PC-3 (cell line): ENCODE measurements around the gene SLAMF1. TPM values are rescaled to one million over a fixed set of nuclear protein-coding genes. Genes with fewer than 3 reads are reported as not detected.

Experiments used
- ATAC-seq: fragments of 200-7000 bp; cut with Tn5 transposase; 2 replicates; pipeline ENCODE4 v1.9.1; 2020; ENCODE audit warnings: mild to moderate bottlenecking, moderate library complexity
- BruUV-seq: library from RNA; stranded (reverse); fragments of 400-500 nt; replicated peaks from 2 replicates; lab custom pipeline; 2021; lab: Mats Ljungman, UMichigan
- CTCF ChIA-PET: fragments of 300-600 bp; sonication (Branson Sonifier 250); formaldehyde crosslinking; loops from one replicate; lab custom pipeline; 2022; ENCODE audit warnings: antibody characterized with exemption; lab: Charles Lee
- POLR2A ChIA-PET: fragments of 300-600 bp; sonication (Branson Sonifier 250); formaldehyde crosslinking; loops from one replicate; lab custom pipeline; 2022; ENCODE audit warnings: antibody characterized with exemption; ENCODE audit not compliant: unreplicated experiment; lab: Charles Lee
- DNase-seq: peaks from one replicate; pipeline ENCODE4 v3.0.0-alpha.2; 2015
- H2AFZ ChIP-seq: fragments of 300-600 bp; sonication (generic); 2 replicates; pipeline ENCODE4 v1.6.0; 2016; ENCODE audit warnings: antibody characterized with exemption, low read length
- H3F3A ChIP-seq: fragments of 300-600 bp; sonication (generic); one replicate; pipeline ENCODE4 v1.6.0; 2017; ENCODE audit warnings: antibody characterized with exemption, low read length, control low read depth, mild to moderate bottlenecking; ENCODE audit not compliant: unreplicated experiment
- H3K27ac ChIP-seq: fragments of 300-600 bp; sonication (generic); 2 replicates; pipeline ENCODE4 v1.5.1; 2016; ENCODE audit warnings: mild to moderate bottlenecking, low read length
- H3K27me3 ChIP-seq: fragments of 300-600 bp; sonication (generic); 2 replicates; pipeline ENCODE4 v1.6.1; 2016; ENCODE audit warnings: low read length, mixed read lengths
- H3K36me3 ChIP-seq: fragments of 300-600 bp; sonication (generic); 2 replicates; pipeline ENCODE4 v1.6.1; 2016; ENCODE audit warnings: low read depth, mixed run types, low read length, mixed read lengths
- H3K4me1 ChIP-seq: fragments of 300-600 bp; sonication (generic); 2 replicates; pipeline ENCODE4 v1.5.1; 2016; ENCODE audit warnings: low read length; ENCODE audit not compliant: insufficient read depth
- H3K4me2 ChIP-seq: fragments of 300-600 bp; sonication (generic); 2 replicates; pipeline ENCODE4 v1.6.0; 2016; ENCODE audit warnings: low read length
- H3K4me3 ChIP-seq: fragments of 300-600 bp; sonication (generic); 2 replicates; pipeline ENCODE4 v1.5.1; 2016; ENCODE audit warnings: mild to moderate bottlenecking, low read length, mixed read lengths
- H3K79me2 ChIP-seq: fragments of 300-600 bp; sonication (generic); 2 replicates; pipeline ENCODE4 v1.6.1; 2017; ENCODE audit warnings: low read length, mixed read lengths
- H3K9ac ChIP-seq: fragments of 300-600 bp; sonication (generic); 2 replicates; pipeline ENCODE4 v1.6.0; 2016; ENCODE audit warnings: mild to moderate bottlenecking, low read length
- H3K9me2 ChIP-seq: fragments of 300-600 bp; sonication (generic); replicated peaks from 2 replicates; pipeline ENCODE4 v1.6.1; 2016; ENCODE audit warnings: mixed run types, low read length, mixed read lengths
- H3K9me3 ChIP-seq: fragments of 300-600 bp; sonication (generic); 2 replicates; pipeline ENCODE4 v1.6.1; 2016; ENCODE audit warnings: low read length, mixed read lengths
- H4K20me1 ChIP-seq: fragments of 300-600 bp; sonication (generic); 2 replicates; pipeline ENCODE4 v1.6.1; 2016; ENCODE audit warnings: low read length, mixed read lengths
- CTCF ChIP-seq: fragments of 300-600 bp; sonication (generic); conservative IDR thresholded peaks from 2 replicates; pipeline ENCODE4 v1.5.1; 2017; ENCODE audit warnings: antibody characterized with exemption, low read depth, mild to moderate bottlenecking, low read length
- EZH2 ChIP-seq: fragments of 300-600 bp; sonication (generic); IDR thresholded peaks from one replicate; pipeline ENCODE4 v1.6.1; 2017; ENCODE audit warnings: antibody characterized with exemption, mild to moderate bottlenecking, low read length; ENCODE audit not compliant: unreplicated experiment
- EZH2phosphoT487 ChIP-seq: fragments of 300-600 bp; sonication (generic); IDR thresholded peaks from 2 replicates; pipeline ENCODE4 v1.6.1; 2018; ENCODE audit warnings: mild to moderate bottlenecking, antibody characterized with exemption, low read length, borderline replicate concordance
- intact Hi-C: fragments of 100-400 bp; cut with micrococcal nuclease; formaldehyde crosslinking; loops from 2 replicates; pipeline ENCODE4 v1.9.0; 2023
- total RNA-seq: library from RNA; depleted of rRNA; stranded (reverse); fragments of >200 nt; gene quantifications from 2 replicates; pipeline ENCODE4 v1.2.3, GENCODE V29; 2014

The SLAMF1 gene
- total RNA-seq, 1 experiment from 2014 or later = not detected

GRCh38 chr1:160642281-160642644 lies 4.6 kb downstream of the SLAMF1 start:
- Histone ChIP-seq H3F3A (no peaks in the 10 kb centered on the region), H3K4me3 (no peak overlapping the region), H3K27me3 (peaks cover 89% of the 10 kb centered on the region), H3K9me3 (no peaks in the 10 kb centered on the region), H4K20me1 (no peaks in the 10 kb centered on the region), H2AFZ (no peak overlapping the region), H3K4me2 (no peak overlapping the region), H3K4me1 (no peaks in the 10 kb centered on the region), H3K36me3 (no peaks in the 10 kb centered on the region), H3K9me2 (no peaks in the 10 kb centered on the region), H3K79me2 (no peaks in the 10 kb centered on the region), H3K9ac (no peak overlapping the region), H3K27ac (no peak overlapping the region)
- no TSS peak for BruUV-seq
- intact Hi-C loops = no loop called here
- no peak for ATAC-seq
- DNase-seq = no peak
- TF ChIP-seq EZH2 (no peak), CTCF (no peak), EZH2phosphoT487 (no peak)
- ChIA-PET CTCF (no interaction called here), POLR2A (no interaction called here)

- TF ChIP-seq CTCF (no peak), EZH2phosphoT487 (no peak), EZH2 (no peak)
- no peak overlapping the region for H3K4me3 ChIP-seq
- H3K27me3 ChIP-seq = peaks cover 89% of the 10 kb centered on the region
- no peaks in the 10 kb centered on the region for H3K9me2 ChIP-seq
- H3K9ac ChIP-seq = no peak overlapping the region
- H3F3A ChIP-seq = no peaks in the 10 kb centered on the region
- no peaks in the 10 kb centered on the region for H3K4me1 ChIP-seq
- intact Hi-C loops = no loop called here
- ChIA-PET POLR2A (no interaction called here), CTCF (no interaction called here)
- H4K20me1 ChIP-seq = no peaks in the 10 kb centered on the region
- no peaks in the 10 kb centered on the region for H3K9me3 ChIP-seq
- no peak overlapping the region for H3K27ac ChIP-seq
- no peak overlapping the region for H2AFZ ChIP-seq
- H3K79me2 ChIP-seq = no peaks in the 10 kb centered on the region
- no peaks in the 10 kb centered on the region for H3K36me3 ChIP-seq
- no TSS peak for BruUV-seq
- H3K4me2 ChIP-seq = no peak overlapping the region
- ATAC-seq (no peak), DNase-seq (no peak)
These were observed 5.2 kb downstream of the SLAMF1 start for GRCh38 chr1:160641323-160642280.
